Loucy (cell line): ENCODE results near the gene CDC40.

Experiments used
- EZH2phosphoT487 ChIP-seq: fragments of 200-600 bp; IDR thresholded peaks from 2 replicates; pipeline ENCODE4 v1.6.1; 2018; ENCODE audit warnings: antibody characterized with exemption, mild to moderate bottlenecking, moderate library complexity, borderline replicate concordance
- TF ChIP-seq, protein P1 (sequence below): fragments of 200-600 bp; sonication (generic); conservative IDR thresholded peaks from 2 replicates; pipeline ENCODE4 v1.5.1; 2014; ENCODE audit warnings: mild to moderate bottlenecking, antibody characterized with exemption, low read length

DNA sequence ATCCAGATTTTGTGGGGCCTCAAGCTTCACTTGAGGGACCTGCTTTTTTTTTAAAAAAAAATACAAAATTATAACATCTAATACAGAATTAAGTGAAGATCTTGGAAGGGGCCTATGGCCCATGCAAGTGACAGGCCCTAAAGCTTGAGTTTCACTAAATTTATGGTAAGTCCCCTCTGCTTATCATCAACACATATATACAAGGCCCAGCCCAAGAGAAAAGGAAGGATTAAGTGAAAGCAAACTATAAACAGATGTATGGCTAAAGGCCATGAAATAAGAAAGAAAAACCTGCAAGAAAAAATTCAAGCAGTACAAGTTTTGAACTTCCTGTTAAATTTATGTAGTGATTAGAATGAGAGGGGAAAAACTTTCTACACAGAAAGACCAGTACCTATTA lies 86.8 kb downstream of the CDC40 start:
- TF ChIP-seq, protein P1, sequence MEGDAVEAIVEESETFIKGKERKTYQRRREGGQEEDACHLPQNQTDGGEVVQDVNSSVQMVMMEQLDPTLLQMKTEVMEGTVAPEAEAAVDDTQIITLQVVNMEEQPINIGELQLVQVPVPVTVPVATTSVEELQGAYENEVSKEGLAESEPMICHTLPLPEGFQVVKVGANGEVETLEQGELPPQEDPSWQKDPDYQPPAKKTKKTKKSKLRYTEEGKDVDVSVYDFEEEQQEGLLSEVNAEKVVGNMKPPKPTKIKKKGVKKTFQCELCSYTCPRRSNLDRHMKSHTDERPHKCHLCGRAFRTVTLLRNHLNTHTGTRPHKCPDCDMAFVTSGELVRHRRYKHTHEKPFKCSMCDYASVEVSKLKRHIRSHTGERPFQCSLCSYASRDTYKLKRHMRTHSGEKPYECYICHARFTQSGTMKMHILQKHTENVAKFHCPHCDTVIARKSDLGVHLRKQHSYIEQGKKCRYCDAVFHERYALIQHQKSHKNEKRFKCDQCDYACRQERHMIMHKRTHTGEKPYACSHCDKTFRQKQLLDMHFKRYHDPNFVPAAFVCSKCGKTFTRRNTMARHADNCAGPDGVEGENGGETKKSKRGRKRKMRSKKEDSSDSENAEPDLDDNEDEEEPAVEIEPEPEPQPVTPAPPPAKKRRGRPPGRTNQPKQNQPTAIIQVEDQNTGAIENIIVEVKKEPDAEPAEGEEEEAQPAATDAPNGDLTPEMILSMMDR, result no peak
- TF ChIP-seq EZH2phosphoT487, result no peak
